ENCODE results near the gene CSMD2.

DNA sequence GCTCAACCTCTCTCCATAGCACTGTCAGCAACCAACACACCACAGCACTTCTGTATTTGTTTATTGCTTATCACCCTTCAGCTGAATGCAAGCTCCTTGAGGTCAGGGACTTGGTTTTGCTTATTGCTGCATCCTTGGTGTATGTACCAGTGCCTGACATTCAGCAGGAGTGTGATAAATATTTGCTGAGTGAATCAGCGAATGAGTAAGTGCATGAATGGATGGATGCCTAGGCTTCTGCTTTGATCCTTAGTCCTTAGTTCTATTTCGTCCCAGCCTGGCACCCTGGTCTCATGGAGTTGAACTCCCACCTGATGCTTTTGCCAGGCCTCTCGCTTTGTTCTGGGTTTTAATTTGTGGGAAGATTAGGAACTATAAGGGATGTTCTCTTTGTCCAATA lies 604.4 kb downstream of the CSMD2 start:
- TF ChIP-seq EZH2phosphoT487 (IDR thresholded peaks at IDR 0.05; ENCODE audit: borderline replicate concordance): no peak
- no peak for TF ChIP-seq EZH2 (IDR thresholded peaks at IDR 0.05)
- TF ChIP-seq RAD21 (IDR thresholded peaks at IDR 0.05; ENCODE audit: low read depth): no peak
- no peak for TF ChIP-seq SRF (IDR thresholded peaks at IDR 0.05; ENCODE audit: low read depth)
